HEK293T (cell line): ENCODE measurements around the gene HCN2.

Experiments
- FOXK2 ChIP-seq: fragments of 450-650 bp; IDR thresholded peaks from 2 replicates; pipeline ENCODE4 v1.6.1; 2016; ENCODE audit warnings: mild to moderate bottlenecking
- FOXM1 ChIP-seq: fragments of 450-650 bp; IDR thresholded peaks from 2 replicates; pipeline ENCODE4 v1.6.1; 2017; ENCODE audit warnings: mild to moderate bottlenecking, borderline replicate concordance

DNA sequence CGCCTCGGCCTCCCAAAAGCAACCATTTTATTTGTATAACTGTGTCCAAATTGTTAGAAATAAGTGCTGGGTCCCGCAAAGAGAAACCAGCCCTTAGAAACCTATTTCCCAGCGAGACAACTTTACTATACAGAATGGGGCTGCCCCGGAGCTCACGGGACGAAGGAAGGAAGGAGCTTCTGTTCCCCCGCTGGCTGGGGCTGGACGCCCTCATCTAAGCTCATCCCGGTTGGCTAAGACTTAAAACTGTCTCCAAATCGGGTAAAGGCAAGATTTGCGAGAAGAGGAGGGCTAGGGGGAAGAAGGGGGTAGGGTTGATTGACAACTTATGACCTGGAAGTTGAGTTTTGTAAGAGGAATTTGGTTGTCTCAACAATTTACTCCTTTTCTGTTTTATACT is 29.6 kb upstream of the HCN2 start:
- TF ChIP-seq FOXM1 (no peak), FOXK2 (no peak)
